Astrocyte (in vitro differentiated cells and primary cell): Measurements from ENCODE around the gene HACD1.

Experiments
- CTCF ChIP-seq: IDR thresholded peaks from 2 replicates; pipeline ENCODE4 v1.5.1; 2011; ENCODE audit warnings: low read depth, mild to moderate bottlenecking, inconsistent platforms, low read length, moderate library complexity; ENCODE audit not compliant: insufficient read depth
- EZH2 ChIP-seq: IDR thresholded peaks from 2 replicates; pipeline ENCODE4 v1.6.1; 2012; ENCODE audit warnings: mild to moderate bottlenecking, low read length, inconsistent platforms; ENCODE audit not compliant: insufficient read depth

- no peak for TF ChIP-seq EZH2
- TF ChIP-seq CTCF = no peak
Measured at GRCh38 chr10:17564911-17565310, 52.3 kb downstream of the HACD1 start.
